Brain pericyte (primary cell): ENCODE measurements around the gene MBD1.
"Not testable (repeated sequence)": the region's sequence is repeated elsewhere in the genome, so short reads cannot be mapped to it uniquely, and the experiment has no call there.

Source experiments
- DNase-seq: peaks from one replicate; pipeline ENCODE4 v3.0.0-alpha.2; 2012; ENCODE audit warnings: low read depth, low spot score

The MBD1 gene

DNA sequence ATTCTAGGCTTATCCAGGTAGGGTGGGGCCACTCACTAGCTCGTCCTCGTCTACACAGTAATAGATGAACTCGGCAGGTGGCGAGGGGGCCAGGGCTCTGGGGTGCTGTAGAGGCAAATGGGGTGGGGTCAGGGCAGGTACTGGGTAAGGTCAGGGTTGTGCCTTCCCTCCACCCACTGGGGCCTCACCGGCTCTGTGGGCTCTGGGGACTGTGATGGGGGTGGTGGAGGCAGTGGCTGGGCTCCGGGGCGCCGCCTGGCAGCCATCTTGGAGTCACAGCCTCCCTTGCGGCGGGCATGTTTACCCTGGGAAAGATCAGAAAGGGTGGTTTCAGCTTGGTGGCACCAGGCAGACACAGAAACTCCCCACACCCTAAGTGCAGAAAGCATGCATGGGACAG, 6.4 kb downstream of the MBD1 start:
- DNase-seq: no peak

GRCh38 chr18:50274044-50274442, 7.3 kb downstream of the MBD1 start:
- no peak for DNase-seq

DNA sequence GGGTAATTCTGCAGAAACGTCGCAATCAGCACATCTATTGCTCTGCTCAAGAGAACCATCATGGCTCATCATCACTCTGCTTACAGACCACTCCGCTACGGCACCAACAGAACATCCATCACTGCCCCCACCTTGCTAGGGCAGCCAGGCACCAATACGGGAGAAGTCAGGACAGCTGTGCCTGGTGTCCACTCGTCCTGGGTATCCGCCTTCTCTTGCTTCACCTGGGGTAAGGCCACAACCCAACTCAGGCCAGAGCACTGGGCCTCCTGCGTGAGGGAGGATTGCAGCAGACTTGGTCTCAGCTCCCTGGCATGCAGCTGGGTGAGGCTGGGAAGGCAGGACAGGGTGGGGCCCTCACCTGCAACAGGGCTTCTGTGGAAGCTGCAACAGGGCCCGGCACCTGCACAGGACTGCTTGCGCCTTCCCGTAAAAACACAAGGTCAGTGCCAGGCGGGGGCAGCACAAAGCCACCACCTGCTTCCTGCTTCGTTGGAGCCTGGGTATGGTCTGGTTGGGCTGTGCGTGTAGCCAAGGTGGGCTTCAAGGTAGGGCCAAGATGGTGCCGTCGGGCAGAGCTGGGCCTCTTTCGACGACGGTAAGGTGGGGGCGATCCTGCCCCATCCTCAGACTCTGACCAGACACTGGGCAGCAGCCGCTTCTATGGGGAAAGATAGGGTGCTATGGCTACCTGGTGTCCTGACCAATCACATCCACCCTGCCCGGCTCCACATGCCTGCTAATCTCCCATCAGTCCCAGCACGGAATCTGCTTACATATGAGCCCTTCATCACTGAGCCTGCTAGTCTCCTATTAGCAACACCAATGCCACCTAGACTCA, 7.9 kb downstream of the MBD1 start:
- no peak for DNase-seq

DNA sequence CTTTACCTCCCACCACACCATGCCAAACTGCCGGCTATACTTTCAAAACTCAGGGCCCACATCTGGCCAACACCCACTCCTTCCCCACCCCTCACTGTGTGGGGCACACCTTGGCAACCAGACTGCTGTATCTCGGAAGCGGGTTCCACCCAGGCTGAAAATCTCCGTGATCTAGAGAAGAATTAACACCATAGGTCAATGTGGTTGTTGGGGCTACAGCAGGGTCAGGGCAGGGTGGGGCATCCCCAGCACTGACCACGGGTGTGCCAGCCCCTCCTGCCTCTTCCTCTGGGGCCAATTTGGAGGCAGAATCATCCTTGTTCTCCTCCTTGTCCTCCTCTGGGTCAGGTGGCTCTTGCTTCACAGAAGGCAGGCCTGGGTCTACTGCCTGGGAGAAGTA, 8.8 kb downstream of the MBD1 start:
- DNase-seq: no peak

DNA sequence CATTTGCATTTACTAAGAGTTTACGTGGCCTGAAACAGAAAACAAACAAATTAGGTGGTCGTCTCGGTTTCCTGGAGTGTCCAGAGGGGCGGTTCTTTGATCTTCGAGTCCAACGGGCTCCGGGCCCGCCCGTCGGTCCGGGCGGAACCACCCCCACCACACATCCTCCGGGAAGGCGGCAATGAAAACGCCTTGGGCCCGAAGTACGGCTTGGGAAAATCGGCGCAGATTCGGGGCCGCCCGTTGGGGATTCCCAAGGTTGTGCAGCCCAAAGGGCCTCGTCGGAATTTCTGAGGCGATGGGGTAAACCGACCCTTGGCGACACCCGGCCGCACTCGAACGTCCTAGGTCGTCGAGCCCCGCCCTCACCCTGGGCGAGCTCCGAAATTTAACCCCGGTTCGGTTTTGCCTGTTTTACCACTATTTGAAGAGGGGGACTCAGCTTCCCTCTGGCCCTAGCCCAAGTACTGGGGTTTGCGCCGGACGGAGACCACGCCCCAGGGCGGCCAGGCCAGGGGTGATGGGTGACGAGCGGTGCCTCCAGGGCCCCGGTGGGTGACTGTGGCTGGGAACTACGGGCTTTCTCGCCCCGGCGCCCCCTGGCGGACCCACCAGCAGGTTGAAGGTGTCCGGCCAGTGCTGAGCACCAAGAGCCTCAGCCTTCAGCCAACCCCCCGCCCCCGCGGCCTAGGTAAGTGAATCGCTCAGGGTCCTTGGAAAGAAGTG, 13.1 kb downstream of the MBD1 start:
- no peak for DNase-seq

DNA sequence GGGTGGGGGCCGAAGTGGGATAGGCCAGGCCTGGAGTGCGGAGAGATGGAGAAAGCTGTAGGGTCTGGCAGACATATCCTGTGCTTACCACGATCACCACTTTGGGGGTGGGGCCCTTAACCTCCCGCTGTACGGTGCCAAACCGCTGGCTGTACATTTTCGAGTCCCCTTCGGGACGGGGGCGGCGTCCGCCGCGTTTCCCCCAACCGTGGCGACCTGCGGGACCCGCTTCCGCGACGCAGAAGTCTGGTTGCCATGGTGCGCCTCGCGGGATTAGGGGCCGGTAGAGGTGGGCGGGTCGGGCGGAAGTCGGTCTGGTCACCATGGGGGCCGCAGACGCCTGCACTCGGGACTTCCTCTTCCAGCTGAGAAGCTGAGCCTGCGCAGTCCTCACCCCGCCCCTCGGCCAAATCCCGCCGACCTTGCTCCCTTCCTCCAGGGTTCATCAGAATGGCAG, 15.0 kb downstream of the MBD1 start, which contains the start of gene CFAP53:
TSS of gene CFAP53 (minus strand) at position 248 of the 457 bp plus-strand sequence. CDS start at position 157, 91 bp downstream.
- DNase-seq: no peak

DNA sequence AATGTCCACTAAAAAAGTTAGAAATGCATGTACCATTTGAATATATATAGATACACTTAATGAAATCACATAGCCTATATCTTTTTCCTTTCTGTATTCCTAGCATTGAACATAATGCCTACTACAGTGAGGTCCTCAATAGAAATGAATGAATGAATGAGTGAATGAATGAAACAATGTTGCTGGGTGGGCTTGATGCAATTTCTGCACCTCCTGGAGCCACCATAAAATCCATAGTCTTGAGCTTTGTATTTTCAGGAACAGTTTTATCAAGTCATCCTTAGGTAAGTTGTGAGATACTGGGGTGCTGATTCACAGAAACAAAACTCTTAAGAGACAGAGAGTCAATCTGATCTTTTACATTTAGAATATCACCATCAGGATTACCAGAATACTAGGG, 18.3 kb downstream of the MBD1 start:
- DNase-seq: no peak

- DNase-seq: no peak
Measured at GRCh38 chr18:50250935-50251334, 30.4 kb downstream of the MBD1 start.

DNA sequence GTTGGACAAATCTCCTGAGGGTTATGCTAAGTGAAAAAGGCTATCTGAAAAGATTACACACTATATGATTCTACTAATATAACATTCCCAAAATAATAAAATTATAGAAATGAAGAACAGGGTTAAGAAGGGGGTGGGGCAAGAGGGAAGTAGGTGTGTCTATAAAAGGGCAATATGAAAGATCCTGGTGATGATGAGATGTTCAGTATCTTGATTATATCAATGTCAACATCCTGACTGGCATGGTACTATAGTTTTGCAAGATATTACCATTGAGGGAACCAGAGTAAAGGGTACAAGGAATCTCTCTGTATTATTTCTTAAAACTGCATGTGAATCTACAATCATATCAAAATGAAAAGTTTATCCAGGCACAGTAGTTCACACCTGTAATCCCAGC, 31.7 kb downstream of the MBD1 start:
- DNase-seq: no peak

GRCh38 chr18:50247561-50247960, 33.8 kb downstream of the MBD1 start:
- DNase-seq: no peak

- not testable (repeated sequence) for DNase-seq
Measured at GRCh38 chr18:50241768-50242167, 39.6 kb downstream of the MBD1 start.

GRCh38 chr18:50240080-50240563, 41.2 kb downstream of the MBD1 start:
- no peak for DNase-seq

GRCh38 chr18:50232419-50232818, 48.9 kb downstream of the MBD1 start:
- DNase-seq: no peak

GRCh38 chr18:50231621-50232020, 49.7 kb downstream of the MBD1 start:
- DNase-seq: no peak

DNA sequence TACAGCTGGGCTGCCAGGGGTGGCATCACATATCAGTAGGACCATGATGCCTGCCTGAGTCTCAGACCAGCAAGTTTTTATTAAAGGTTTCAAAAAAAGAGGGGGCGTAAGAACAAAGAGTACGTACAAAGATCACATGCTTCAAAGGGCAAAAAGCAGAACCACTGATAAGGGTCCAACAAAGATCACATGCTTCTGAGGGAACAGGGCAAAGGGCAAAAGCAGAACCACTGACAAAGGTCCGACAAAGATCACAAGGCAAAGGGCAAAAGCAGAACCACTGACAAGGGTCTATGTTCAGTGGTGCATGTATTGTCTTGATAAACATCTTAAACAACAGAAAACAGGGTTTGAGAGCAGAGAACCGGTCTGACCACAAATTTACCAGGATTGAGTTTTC, 61.1 kb downstream of the MBD1 start:
- DNase-seq: not testable (repeated sequence)
